Renal cortex interstitium (tissue), 11 donors: Measurements from ENCODE around the gene CUX1. TPM values are rescaled to one million over a fixed set of nuclear protein-coding genes. Genes with fewer than 3 reads are reported as not detected.
"Not testable (repeated sequence)": the region's sequence is repeated elsewhere in the genome, so short reads cannot be mapped to it uniquely, and the experiment has no call there.

Source experiments
- DNase-seq, 11 donors: peaks; one replicate each; pipeline ENCODE4 v3.0.0-alpha.2; 2013; ENCODE audit warnings: low read depth in 9 of 11, low spot score in 4 of 11; ENCODE audit errors: extremely low read depth in 1 of 11
- polyA plus RNA-seq, 3 donors: library from polyadenylated mRNA; unstranded; fragments of 120-200 nt; gene quantifications; one replicate each; pipeline ENCODE4 v1.2.1, GENCODE V29; 2013; ENCODE audit not compliant: insufficient read length in 3 of 3

Gene CUX1
- polyA plus RNA-seq, 3 donors, result 93.9 to 103 (median 98.0) TPM

DNA sequence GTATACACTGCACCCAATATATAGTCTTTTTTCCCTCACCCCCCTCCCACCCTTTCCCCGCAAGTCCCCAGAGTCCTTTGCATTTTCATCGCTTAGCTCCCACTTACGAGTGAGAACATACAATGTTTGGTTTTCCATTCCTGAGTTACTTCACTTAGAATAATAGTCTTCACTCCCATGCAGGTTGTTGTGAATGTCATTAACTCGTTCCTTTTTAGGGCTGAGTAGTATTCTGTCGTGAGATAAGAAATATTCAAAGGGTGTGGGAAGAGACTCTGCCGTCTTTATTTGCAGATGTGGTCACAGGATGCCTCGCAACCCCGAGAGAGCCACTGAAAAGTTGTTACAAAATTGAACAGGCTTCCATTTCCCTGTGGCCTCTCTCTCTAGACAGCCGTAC lies 331.4 kb downstream of the CUX1 start:
- no peak for DNase-seq

GRCh38 chr7:102149416-102149815 lies 332.0 kb downstream of the CUX1 start:
- no peak for DNase-seq

DNA sequence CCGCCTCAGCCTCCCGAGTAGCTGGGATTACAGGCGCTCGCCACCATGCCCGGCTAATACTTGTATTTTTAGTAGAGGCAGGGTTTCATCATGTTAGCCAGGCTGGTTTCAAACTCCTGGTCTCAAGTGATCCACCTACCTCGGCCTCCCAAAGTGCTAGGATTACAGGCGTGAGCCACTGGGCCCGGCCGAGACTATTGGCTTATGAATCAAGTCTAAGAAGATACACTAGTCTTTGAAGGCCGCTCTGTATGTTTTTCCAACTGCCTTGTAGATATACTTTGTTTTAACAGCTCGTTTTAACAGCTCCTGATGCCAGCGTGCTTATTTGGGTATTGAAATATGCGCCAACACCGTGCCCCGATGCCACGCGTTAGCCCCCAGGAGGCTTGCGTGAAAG lies 332.8 kb downstream of the CUX1 start:
- DNase-seq, result no peak

DNA sequence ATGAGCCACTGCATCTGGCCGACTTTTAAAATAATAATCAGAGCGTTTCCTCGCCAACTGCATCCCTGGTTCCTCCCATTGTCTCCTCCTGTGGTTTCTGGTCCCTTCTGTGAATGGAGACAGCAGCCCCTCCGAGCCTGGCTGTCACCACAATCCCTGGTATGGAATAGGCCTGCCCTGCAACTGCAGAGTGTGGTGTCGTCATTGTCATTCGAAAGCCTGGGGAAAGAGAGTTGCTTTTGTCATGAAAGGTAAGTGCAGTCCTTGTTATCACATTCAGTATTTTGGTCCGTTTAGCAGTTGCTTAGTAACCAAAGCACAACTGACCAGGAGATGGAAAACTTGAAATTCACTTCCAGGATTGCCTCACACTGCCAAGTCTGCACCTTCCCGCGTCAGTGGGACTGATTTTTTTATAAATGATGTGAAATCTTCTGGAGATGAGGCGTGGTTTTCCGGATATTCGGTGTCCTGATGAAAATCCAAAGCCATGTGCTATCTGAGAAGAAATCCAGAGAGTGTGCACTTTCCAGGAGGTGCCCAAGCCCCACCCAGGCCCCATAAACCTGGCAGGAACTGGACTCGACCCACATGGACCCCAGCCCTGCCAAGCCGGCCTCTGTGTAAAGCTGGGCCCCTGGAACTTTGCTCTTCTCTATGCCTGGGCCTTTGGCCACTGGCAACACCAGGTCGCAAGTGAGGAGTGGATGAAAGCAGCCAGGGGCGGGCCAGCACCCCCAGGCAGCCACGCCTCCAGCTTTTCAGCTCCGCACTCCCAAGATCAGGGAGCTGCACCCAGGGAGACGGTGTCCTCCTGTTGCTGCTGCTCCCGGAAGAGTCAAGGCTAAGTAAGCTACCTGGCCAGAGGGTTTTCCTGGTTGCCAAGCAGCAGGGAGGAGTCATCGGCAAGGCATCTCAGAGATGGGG lies 335.5 kb downstream of the CUX1 start:
- DNase-seq, result peak in 3 of 11 donors; percentile 29 to 51 (median 44)

DNA sequence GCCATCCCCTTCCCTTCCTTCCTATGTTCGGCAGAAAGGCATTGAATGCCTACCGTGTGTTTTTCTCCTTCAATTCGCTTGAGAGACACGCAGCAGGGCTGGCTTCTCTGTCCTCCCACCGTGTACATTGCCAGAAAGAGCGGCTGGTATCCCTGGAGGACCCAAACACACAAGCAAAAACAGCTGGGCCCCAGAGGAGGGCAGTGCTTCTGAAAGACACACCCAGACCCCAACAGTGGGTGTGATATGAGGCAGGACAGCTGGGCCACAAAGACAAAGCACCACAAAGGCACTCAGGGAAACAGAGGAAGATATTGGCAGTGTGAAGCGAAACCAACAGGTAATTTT lies 336.1 kb downstream of the CUX1 start:
- no peak for DNase-seq

- DNase-seq, result no peak
These were observed 337.0 kb downstream of the CUX1 start for GRCh38 chr7:102154425-102154824.

GRCh38 chr7:102155821-102156441 lies 338.5 kb downstream of the CUX1 start:
- DNase-seq, result no peak

DNA sequence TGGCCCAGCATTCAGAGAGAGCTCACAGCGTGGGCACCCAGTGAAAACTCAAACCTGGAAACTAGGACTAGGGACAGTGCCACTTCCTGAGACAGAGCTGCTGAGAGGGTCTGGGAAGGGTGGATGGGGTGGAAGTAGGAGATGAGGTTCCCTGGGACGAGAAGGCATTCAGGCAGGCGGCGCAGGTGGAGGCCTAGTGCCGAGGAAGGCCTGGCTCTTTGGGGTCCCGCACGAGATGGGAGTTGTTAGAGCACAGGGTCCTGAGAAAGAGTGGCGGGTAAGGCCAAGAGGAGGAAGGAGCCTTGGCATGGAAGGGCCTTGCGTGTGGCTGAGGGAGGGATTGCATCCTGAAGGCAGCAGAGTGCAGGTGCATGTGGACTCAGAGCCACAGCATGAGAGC lies 339.4 kb downstream of the CUX1 start:
- DNase-seq, result no peak

DNA sequence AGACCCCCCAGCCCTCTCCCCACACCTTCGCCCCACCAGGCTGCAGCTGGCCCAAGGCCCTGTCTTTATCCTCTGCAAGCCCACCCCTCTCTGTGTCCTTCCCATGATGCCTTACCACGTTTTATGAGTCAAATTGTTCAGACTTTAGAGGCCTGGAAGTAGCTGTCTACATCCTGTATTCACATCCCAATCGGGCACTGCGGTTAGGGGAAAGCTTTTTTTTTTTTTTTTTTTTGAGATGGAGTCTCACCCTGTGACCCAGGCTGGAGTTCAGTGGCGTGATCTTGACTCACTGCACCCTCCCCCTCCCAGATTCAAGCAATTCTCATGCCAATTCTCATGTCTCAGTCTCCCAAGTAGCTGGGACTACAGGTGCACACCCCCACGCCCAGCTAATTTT lies 347.7 kb downstream of the CUX1 start:
- DNase-seq, result no peak

GRCh38 chr7:102167254-102167653 lies 349.8 kb downstream of the CUX1 start:
- DNase-seq, result no peak

DNA sequence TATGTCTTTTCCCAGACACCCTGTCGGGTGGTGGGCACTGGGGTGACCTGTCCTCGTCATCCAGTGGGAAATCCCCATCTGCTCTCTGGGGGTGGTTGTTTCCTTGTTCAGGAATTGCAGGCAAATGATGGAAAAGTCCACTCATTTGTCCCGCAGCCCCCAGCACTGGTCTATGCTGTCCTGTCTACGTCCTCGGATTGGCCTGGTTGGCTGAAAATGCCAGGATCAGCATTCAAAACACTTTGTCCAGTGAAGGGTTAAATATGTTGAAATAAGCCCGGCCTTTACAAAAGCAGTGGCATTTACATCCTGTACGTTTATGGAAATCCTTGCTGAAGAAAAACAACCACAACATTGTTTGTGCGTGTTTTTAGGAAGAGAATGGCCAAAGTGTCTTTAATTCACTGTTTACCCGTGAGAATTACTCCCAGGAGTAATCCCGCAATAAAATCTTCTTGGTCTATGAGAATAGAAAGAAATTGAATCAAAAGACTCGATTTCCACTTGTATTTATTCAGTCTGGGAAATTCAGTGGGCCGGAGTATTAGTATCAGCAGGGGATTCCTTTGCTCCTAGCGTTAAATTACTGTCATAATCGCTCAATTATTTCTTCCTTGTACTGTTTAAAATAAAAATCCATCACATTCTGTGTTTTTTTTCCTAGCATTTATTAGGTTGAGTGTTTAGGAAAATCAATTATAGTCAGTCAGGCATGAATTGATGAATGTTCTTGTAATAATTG lies 352.4 kb downstream of the CUX1 start:
- no peak for DNase-seq

DNA sequence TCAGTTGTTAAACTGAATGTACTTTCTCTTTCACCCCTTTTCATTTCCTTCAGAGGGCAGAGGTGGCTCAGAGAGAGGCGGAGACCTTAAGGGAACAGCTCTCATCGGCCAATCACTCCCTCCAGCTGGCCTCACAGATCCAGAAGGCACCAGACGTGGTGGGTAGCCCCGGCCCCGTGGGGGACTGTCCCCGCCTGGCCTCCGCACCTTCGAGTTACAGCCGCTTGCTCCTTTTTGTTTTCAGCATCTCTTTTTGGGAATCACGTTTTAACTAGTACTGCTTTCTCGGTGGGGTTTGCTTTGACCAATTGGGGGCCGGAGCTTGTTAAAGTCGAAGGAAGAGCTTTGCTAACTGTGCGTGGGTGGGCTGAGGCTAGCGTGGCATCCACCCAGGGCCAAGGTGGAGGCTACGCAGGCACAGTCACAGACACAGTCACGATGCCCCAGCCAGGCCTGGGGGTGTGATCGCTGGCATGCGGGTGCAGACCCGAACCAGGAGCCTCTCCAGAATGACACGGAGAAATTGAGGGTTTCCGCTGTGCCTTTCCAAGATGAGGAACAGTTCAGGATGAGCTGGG lies 353.1 kb downstream of the CUX1 start:
- DNase-seq, result no peak

DNA sequence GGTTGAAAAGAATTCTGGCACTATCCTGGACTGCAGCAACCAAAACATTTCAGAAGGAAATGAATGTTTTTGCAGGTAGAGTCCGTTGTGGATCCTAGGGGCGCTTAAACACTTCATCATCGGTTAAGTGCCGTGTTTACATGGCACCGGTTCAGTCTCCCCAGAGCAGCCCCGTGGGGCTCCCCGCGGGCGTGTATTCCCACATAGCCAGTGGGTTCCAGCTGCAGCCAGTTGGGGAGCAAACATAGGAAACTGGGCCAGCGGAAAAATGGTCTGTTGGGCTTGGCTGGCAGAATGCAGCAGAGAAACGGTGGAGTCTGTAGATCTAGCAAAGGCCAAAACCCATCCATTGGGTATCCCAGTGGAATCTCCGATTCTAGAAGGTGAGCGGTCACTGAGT lies 356.2 kb downstream of the CUX1 start:
- no peak for DNase-seq

DNA sequence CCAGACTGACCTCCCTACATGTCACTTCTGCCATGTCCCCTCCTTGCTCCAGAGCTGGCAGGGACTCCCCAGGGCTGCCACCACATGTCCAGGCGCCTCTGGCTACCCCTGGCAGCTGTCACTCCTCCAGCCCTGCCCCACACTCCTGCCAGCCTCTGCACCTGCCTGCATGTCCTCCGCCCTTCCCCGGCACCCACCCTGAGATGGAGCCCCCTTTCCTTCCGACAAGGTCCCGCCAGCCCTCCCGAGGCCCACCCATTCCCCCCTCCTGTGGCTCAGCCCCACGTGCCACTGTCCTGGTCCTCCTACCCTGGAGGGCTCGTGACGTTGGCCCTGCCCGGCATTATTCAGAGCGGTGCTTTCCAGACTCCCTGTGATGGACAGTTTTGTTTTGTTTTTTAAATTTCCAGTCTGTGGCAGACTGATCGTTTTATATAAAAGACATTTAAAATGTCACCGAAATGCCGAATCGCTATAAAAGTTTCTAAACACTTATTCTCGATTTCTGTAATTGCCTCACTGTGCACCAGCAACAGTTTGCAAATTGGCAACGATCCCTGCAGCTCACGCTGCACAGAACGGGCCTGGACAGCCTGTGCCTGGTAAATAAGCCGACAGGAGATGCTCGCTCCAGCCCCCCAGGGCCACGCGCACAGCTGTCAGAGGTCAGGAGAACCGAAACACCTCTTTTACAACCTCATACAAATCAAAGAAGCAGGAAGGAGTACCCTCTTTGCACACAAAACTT lies 358.2 kb downstream of the CUX1 start:
- peak in 1 of 11 donors; percentile 23 for DNase-seq

GRCh38 chr7:102178410-102178809 lies 361.0 kb downstream of the CUX1 start:
- DNase-seq, result no peak

DNA sequence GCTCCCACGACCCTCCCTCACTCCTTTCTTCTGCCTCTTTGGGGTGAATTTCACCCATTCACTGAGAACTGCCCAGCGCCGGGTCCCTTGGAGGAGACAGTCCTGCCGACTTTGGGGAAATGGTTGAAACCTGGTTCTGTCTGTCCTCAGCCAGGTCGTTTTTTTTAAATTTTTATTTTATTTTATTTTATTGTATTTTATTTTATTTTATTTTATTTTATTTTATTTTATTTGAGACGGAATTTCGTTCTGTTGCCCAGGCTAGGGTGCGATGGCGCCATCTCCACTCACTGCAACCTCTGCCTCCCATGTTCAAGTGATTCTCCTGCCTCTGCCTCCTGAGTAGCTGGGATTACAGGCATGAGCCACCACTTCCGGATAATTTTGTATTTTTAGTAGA lies 363.3 kb downstream of the CUX1 start:
- DNase-seq, result no peak

- DNase-seq, result no peak
These were observed 364.1 kb downstream of the CUX1 start for GRCh38 chr7:102181517-102181916.

GRCh38 chr7:102182016-102182415 lies 364.6 kb downstream of the CUX1 start:
- no peak for DNase-seq

GRCh38 chr7:102183848-102184247 lies 366.4 kb downstream of the CUX1 start:
- DNase-seq, result not testable (repeated sequence)
